Fibroblast of mammary gland (primary cell): ENCODE measurements around the gene IL31.

Experiments used
- DNase-seq: peaks from one replicate; pipeline ENCODE4 v3.0.0-alpha.2; 2010; ENCODE audit warnings: low read depth
- H3K4me3 ChIP-seq: 2 replicates; pipeline ENCODE4 v1.5.1; 2011; ENCODE audit warnings: low read depth, mild to moderate bottlenecking, low read length, moderate library complexity; ENCODE audit not compliant: control insufficient read depth
- TF ChIP-seq, protein P1 (sequence below): conservative IDR thresholded peaks from 2 replicates; pipeline ENCODE4 v1.5.1; 2011; ENCODE audit warnings: low read depth, low read length, inconsistent platforms; ENCODE audit not compliant: control insufficient read depth, insufficient read depth

IL31 gene

DNA sequence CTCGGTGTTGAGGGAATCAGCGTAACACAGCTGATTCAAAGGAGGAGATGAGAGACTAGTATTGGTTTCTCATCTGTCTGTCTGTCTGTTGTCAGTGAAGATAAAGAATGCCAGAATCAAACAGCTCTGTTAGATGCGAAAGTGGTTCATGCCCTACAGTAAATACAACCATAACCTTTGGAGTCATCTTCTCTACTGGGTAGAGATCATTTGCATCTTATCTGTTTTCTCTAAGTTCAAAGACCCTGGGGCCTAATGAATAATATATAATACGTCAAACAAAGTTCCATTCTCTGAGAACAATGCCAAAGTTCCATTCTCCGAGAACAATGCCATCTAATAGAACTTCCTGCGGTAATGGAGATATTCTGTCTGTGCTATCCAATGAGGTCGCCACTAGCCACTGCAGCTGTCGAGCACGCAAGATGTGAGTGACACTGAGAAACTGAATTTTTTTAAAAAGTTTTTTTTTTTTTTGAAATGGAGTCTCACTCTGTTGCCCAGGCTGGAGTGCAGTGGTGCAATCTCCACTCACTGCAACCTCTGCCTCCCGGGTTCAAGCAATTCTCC lies 6.6 kb downstream of the IL31 start:
- TF ChIP-seq, protein P1, sequence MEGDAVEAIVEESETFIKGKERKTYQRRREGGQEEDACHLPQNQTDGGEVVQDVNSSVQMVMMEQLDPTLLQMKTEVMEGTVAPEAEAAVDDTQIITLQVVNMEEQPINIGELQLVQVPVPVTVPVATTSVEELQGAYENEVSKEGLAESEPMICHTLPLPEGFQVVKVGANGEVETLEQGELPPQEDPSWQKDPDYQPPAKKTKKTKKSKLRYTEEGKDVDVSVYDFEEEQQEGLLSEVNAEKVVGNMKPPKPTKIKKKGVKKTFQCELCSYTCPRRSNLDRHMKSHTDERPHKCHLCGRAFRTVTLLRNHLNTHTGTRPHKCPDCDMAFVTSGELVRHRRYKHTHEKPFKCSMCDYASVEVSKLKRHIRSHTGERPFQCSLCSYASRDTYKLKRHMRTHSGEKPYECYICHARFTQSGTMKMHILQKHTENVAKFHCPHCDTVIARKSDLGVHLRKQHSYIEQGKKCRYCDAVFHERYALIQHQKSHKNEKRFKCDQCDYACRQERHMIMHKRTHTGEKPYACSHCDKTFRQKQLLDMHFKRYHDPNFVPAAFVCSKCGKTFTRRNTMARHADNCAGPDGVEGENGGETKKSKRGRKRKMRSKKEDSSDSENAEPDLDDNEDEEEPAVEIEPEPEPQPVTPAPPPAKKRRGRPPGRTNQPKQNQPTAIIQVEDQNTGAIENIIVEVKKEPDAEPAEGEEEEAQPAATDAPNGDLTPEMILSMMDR: no peak
- DNase-seq: no peak
- H3K4me3 ChIP-seq: no peak overlapping the region

- TF ChIP-seq, protein P1: no peak
- DNase-seq: no peak
- H3K4me3 ChIP-seq: no peak overlapping the region
Observed at GRCh38 chr12:122166422-122167349, 7.3 kb downstream of the IL31 start.

- TF ChIP-seq, protein P1: no peak
- H3K4me3 ChIP-seq: no peak overlapping the region
- DNase-seq: no peak
Observed at GRCh38 chr12:122162976-122163375, 11.0 kb downstream of the IL31 start.

DNA sequence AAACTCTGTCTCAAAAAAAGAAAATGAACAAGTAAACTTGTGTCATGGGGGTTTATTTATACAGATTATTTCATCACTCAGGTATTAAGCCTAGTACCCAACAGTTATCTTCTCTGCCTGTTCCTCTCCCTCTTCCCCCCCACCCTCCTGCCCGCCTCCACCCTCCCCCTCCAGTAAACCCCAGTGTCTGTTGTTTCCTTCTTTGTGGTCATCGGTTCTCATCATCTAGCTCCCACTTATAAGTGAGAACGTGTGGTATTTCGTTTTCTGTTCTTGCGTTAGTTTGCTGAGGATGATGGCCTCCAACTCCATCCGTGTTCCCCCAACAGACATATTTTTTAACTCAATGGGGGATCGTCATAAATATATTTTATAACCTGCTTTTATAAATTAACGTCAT lies 12.3 kb downstream of the IL31 start:
- TF ChIP-seq, protein P1: no peak
- DNase-seq: no peak
- H3K4me3 ChIP-seq: no peak overlapping the region

GRCh38 chr12:122160761-122161160 lies 13.3 kb downstream of the IL31 start:
- TF ChIP-seq, protein P1: no peak
- H3K4me3 ChIP-seq: no peak overlapping the region
- no peak for DNase-seq

DNA sequence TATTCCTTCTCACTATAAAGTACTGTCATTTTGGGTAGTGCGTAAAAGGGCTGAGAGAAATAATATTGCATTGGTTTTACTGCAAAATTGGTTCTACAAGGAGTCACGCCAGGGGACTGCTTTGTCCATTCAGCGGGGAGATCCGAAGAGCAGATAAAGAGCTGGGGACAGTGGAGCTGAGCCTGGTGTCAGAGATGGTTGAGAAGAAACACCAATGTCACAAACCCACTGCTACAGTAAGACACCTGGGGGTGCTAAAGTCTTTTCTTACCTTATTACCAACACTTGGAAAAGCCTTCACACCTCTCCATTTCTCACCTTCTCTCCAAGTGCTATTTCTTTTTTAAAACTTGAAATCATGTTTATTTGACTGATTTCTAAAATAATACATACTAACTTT lies 14.1 kb downstream of the IL31 start:
- TF ChIP-seq, protein P1: peak; percentile 11
- no peak for DNase-seq
- H3K4me3 ChIP-seq: no peak overlapping the region
